OCI-LY1 (cell line): ENCODE data around the gene AGBL1.

Source experiments
- CTCF ChIP-seq: fragments of 200-600 bp; sonication (generic), shearing (Covaris generic); IDR thresholded peaks from 2 replicates; pipeline ENCODE4 v1.5.1; 2017; ENCODE audit warnings: mild to moderate bottlenecking, antibody characterized with exemption, low read length, moderate library complexity, mixed read lengths
- EZH2 ChIP-seq: fragments of 200-600 bp; sonication (generic), shearing (Covaris generic); IDR thresholded peaks from 2 replicates; pipeline ENCODE4 v1.8.0; 2017; ENCODE audit warnings: borderline replicate concordance, mixed run types, mild to moderate bottlenecking, antibody characterized with exemption, low read length, moderate library complexity, mixed read lengths

DNA sequence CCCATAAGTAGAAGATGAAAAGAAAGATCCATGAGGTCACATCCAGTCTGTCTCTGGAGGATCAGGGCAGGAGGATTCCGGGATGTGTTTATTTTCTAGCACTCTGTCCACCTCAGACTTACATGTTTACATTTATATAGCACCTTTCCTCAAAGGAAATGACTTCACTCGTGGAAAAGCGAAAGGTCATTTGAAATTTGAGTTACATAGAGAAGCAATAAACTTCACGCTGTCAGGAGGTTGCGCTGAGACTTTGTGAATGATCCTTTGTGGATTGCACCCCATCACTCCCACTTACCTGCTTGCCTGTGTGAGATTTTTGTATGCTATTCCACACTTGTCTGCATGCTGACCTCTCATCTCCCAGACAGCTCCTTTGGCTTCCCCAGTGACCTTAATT is 540.5 kb downstream of the AGBL1 start:
- TF ChIP-seq CTCF (no peak), EZH2 (no peak)
